K562 (cell line): ENCODE measurements around the gene SFRP2. TPM values are rescaled to one million over a fixed set of nuclear protein-coding genes. Genes with fewer than 3 reads are reported as not detected.

ENCODE experiments used
- ATAC-seq: fragments of 200-7000 bp; cut with Tn5 transposase; 3 replicates; pipeline ENCODE4 v1.9.1; 2020; ENCODE audit warnings: moderate library complexity
- BruUV-seq: library from RNA; stranded (reverse); fragments of 400-500 nt; replicated peaks from 2 replicates; lab custom pipeline; 2021; lab: Mats Ljungman, UMichigan
- CTCF ChIA-PET: fragments of 300-600 bp; formaldehyde crosslinking; extraction: SDS; loops from one replicate; lab custom pipeline; 2021; ENCODE audit warnings: low intra/inter-chr PET ratio; lab: Yijun Ruan, JAX
- POLR2A ChIA-PET: fragments of 300-600, 350-650 bp; sonication (Branson Sonifier 250); formaldehyde crosslinking; extraction: SDS; loops from one replicate; lab custom pipeline; 2021; ENCODE audit warnings: antibody characterized with exemption, inconsistent platforms; lab: Yijun Ruan, JAX
- DNase-seq, 4 experiments: peaks; one replicate each; pipeline versions ENCODE4 v3.0.0 to v3.0.0-alpha.2; 2011 to 2018; ENCODE audit warnings: low spot score in 3 of 4, mixed read lengths in 3 of 4; ENCODE audit errors: extremely low read depth in 1 of 4
- FAIRE-seq: peaks from 2 replicates; lab custom pipeline; 2011; peaks lifted over from hg19 to GRCh38; lab: Jason Lieb, UNC
- H2AFZ ChIP-seq: 2 replicates; pipeline ENCODE4 v1.6.0; 2011; ENCODE audit warnings: low read depth, low read length, control low read depth, inconsistent platforms
- H3K27ac ChIP-seq: fragments of 200-600 bp; 3 replicates; pipeline ENCODE4 v1.8.0; 2011; ENCODE audit warnings: low read depth, mild to moderate bottlenecking, control low read depth, inconsistent platforms, low read length, moderate library complexity, mixed read lengths; ENCODE audit errors: extremely low read depth
- H3K27me3 ChIP-seq, 2 experiments: fragments of 300-600 bp in 1 of 2; 2 replicates in 1 of 2; 3 replicates in 1 of 2; pipeline versions ENCODE4 v1.6.0 to v1.8.0; 2011; ENCODE audit warnings: inconsistent platforms in 2 of 2, low read length in 2 of 2, mild to moderate bottlenecking in 1 of 2, mixed read lengths in 1 of 2, moderate library complexity in 1 of 2; ENCODE audit not compliant: control insufficient read depth in 2 of 2, insufficient read depth in 2 of 2
- H3K36me3 ChIP-seq: fragments of 300-600 bp; 3 replicates; pipeline ENCODE4 v1.8.0; 2011; ENCODE audit warnings: mild to moderate bottlenecking, low read length, inconsistent platforms; ENCODE audit not compliant: control insufficient read depth, insufficient read depth
- H3K4me1 ChIP-seq, 2 experiments: fragments of 200-600 bp in 1 of 2; replicated peaks in 1 of 2; 2 replicates in 1 of 2; 3 replicates in 1 of 2; pipeline versions ENCODE4 v1.5.1 to v1.8.0; 2011; ENCODE audit warnings: inconsistent platforms in 2 of 2, low read length in 2 of 2, mild to moderate bottlenecking in 1 of 2, mixed read lengths in 1 of 2, moderate library complexity in 1 of 2; ENCODE audit not compliant: control insufficient read depth in 2 of 2, insufficient read depth in 2 of 2
- H3K4me2 ChIP-seq: 2 replicates; pipeline ENCODE4 v1.6.1; 2011; ENCODE audit warnings: low read length, control low read depth, inconsistent platforms, mixed read lengths; ENCODE audit not compliant: insufficient read depth
- H3K4me3 ChIP-seq: fragments of 200-600 bp; sonication (generic), shearing (Covaris generic); 2 replicates; pipeline ENCODE4 v1.5.1; 2016; ENCODE audit warnings: control low read depth, inconsistent platforms
- H3K79me2 ChIP-seq: fragments of 200-600 bp; 3 replicates; pipeline ENCODE4 v1.8.0; 2011; ENCODE audit warnings: low read length, inconsistent platforms; ENCODE audit not compliant: control insufficient read depth, insufficient read depth
- H3K9ac ChIP-seq, 2 experiments: 2 replicates each; pipeline versions ENCODE4 v1.6.0 to v1.6.1; 2011; ENCODE audit warnings: low read depth in 2 of 2, low read length in 2 of 2, control low read depth in 1 of 2, inconsistent platforms in 1 of 2, mild to moderate bottlenecking in 1 of 2, mixed read lengths in 1 of 2; ENCODE audit not compliant: insufficient read depth in 1 of 2
- H3K9me1 ChIP-seq: one replicate; pipeline ENCODE4 v1.6.0; 2011; ENCODE audit warnings: inconsistent platforms, mild to moderate bottlenecking, low read length, moderate library complexity; ENCODE audit not compliant: control insufficient read depth, insufficient read depth
- H3K9me3 ChIP-seq: replicated peaks from 2 replicates; pipeline ENCODE4 v1.5.1; 2011; ENCODE audit warnings: low read depth, low read length, inconsistent platforms; ENCODE audit not compliant: control insufficient read depth, insufficient read depth
- H4K20me1 ChIP-seq: replicated peaks from 2 replicates; pipeline ENCODE4 v1.6.1; 2011; ENCODE audit warnings: low read length, inconsistent platforms, mixed read lengths; ENCODE audit not compliant: control insufficient read depth, insufficient read depth
- E2F8 ChIP-seq: fragments of 450-650 bp; IDR thresholded peaks from 2 replicates; pipeline ENCODE4 v1.7.1; 2018; ENCODE audit warnings: mild to moderate bottlenecking, low read depth; ENCODE audit not compliant: partially characterized antibody
- GABPB1 ChIP-seq: sonication (generic); formaldehyde crosslinking; IDR thresholded peaks from 2 replicates; pipeline ENCODE4 v1.8.0; 2022; ENCODE audit warnings: mild to moderate bottlenecking, missing genetic modification reagents
- HLTF ChIP-seq: fragments of 450-650 bp; IDR thresholded peaks from 2 replicates; pipeline ENCODE4 v1.6.1; 2016
- HNRNPK ChIP-seq: fragments of 200-400 bp; formaldehyde crosslinking; IDR thresholded peaks from one replicate; pipeline ENCODE4 v1.6.1; 2018; ENCODE audit warnings: mild to moderate bottlenecking, low read depth, low read length; ENCODE audit not compliant: poor library complexity, severe bottlenecking
- TBL1XR1 ChIP-seq, 2 experiments: IDR thresholded peaks; 2 replicates each; pipeline ENCODE4 v1.6.1; 2012; ENCODE audit warnings: improper control_type of control experiment in 2 of 2, low read length in 2 of 2, mild to moderate bottlenecking in 1 of 2
- in situ Hi-C: fragments of 300-500 bp; cut with MboI; formaldehyde crosslinking; loops from 4 replicates; pipeline ENCODE4 v1.15.0; 2018; ENCODE audit warnings: inconsistent platforms, mixed read lengths
- intact Hi-C: fragments of 100-400 bp; cut with micrococcal nuclease; formaldehyde crosslinking; loops from 2 replicates; pipeline ENCODE4 v1.14.2; 2022
- polyA plus RNA-seq, 8 experiments: library from polyadenylated mRNA; depleted of rRNA in 4 of 8; stranded (reverse) in 5 of 8; unstranded in 3 of 8; fragments of >200 nt; fragmentation: Nextera tagmentation in 2 of 8; fragmentation: Illumina TruSeq in 1 of 8; extraction: Ambion mirVana in 2 of 8; extraction: Trizol in 1 of 8; gene quantifications; 2 replicates each; pipeline versions ENCODE4 v1.2.1 to v1.2.3, GENCODE V29; 2011 to 2014; ENCODE audit warnings: inconsistent platforms in 1 of 8, missing spikeins in 1 of 8
- total RNA-seq, 7 experiments: library from RNA; depleted of rRNA in 6 of 7; stranded (reverse); fragments of >200 nt in 6 of 7; fragmentation: Illumina TruSeq in 2 of 7; extraction: Trizol in 2 of 7; gene quantifications; 2 replicates each; pipeline versions ENCODE4 v1.2.1 to v1.2.3, GENCODE V29; 2011 to 2021; ENCODE audit warnings: low replicate concordance in 1 of 7
- TF ChIP-seq, protein P1 (sequence below): fragments of 450-650 bp; IDR thresholded peaks from 2 replicates; pipeline ENCODE4 v1.6.1; 2016; ENCODE audit warnings: mild to moderate bottlenecking

Gene SFRP2
- total and polyA plus RNA-seq, 9 of the 15 experiments (the other 6 are each of a cell fraction or from before 2014, with no cell fraction given), result 0.29 TPM; not detected in 8

DNA sequence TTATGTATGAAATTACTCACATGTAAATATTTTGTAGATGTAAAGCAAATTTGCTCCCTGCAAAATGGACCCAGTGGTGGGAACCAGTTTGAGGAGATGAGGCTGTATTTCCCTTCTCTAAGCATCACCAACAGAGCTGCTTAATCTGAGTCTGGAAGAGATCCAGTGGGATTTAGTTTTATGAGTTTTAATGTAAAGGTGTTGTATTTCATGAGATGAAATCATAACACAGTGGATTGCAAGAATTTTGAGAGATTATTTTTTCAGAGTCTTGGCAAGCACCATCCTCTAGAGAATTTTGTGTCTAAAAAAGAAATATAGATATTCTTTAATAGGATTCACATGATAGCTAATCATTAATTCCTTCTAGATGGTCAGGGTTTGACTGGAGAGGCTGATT, 35.6 kb upstream of the SFRP2 start:
- ChIA-PET POLR2A (no interaction called here), CTCF (no interaction called here)
- Histone ChIP-seq H3K4me1 (no peaks in the 10 kb centered on the region), H3K4me2 (no peak overlapping the region), H3K9ac (no peak overlapping the region), H3K9me1 (no peaks in the 10 kb centered on the region), H3K27me3 (no peaks in the 10 kb centered on the region), H3K4me3 (no peak overlapping the region), H3K9me3 (no peaks in the 10 kb centered on the region), H3K27ac (no peak overlapping the region), H3K79me2 (no peaks in the 10 kb centered on the region), H3K36me3 (no peaks in the 10 kb centered on the region), H2AFZ (no peak overlapping the region), H4K20me1 (no peaks in the 10 kb centered on the region)
- in situ Hi-C loops (no loop called here), intact Hi-C loops (no loop called here)
- no TSS peak for BruUV-seq
- no peak for FAIRE-seq
- TF ChIP-seq GABPB1 (no peak), HLTF (no peak), TBL1XR1 (IDR thresholded peaks at IDR 0.05; ENCODE audit: low read length in 2 of 2) (no peak), E2F8 (no peak), HNRNPK (no peak)
- TF ChIP-seq, protein P1, sequence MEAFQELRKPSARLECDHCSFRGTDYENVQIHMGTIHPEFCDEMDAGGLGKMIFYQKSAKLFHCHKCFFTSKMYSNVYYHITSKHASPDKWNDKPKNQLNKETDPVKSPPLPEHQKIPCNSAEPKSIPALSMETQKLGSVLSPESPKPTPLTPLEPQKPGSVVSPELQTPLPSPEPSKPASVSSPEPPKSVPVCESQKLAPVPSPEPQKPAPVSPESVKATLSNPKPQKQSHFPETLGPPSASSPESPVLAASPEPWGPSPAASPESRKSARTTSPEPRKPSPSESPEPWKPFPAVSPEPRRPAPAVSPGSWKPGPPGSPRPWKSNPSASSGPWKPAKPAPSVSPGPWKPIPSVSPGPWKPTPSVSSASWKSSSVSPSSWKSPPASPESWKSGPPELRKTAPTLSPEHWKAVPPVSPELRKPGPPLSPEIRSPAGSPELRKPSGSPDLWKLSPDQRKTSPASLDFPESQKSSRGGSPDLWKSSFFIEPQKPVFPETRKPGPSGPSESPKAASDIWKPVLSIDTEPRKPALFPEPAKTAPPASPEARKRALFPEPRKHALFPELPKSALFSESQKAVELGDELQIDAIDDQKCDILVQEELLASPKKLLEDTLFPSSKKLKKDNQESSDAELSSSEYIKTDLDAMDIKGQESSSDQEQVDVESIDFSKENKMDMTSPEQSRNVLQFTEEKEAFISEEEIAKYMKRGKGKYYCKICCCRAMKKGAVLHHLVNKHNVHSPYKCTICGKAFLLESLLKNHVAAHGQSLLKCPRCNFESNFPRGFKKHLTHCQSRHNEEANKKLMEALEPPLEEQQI, result no peak
- ATAC-seq, result no peak
- no peak for DNase-seq
